ENCODE results near the gene PANX3.

GRCh38 chr11:124605719-124606118, 5.5 kb upstream of the PANX3 start:
- TF ChIP-seq RFX5 (IDR thresholded peaks at IDR 0.05; ENCODE audit: low read depth, low read length): no peak
- TF ChIP-seq, protein P1, sequence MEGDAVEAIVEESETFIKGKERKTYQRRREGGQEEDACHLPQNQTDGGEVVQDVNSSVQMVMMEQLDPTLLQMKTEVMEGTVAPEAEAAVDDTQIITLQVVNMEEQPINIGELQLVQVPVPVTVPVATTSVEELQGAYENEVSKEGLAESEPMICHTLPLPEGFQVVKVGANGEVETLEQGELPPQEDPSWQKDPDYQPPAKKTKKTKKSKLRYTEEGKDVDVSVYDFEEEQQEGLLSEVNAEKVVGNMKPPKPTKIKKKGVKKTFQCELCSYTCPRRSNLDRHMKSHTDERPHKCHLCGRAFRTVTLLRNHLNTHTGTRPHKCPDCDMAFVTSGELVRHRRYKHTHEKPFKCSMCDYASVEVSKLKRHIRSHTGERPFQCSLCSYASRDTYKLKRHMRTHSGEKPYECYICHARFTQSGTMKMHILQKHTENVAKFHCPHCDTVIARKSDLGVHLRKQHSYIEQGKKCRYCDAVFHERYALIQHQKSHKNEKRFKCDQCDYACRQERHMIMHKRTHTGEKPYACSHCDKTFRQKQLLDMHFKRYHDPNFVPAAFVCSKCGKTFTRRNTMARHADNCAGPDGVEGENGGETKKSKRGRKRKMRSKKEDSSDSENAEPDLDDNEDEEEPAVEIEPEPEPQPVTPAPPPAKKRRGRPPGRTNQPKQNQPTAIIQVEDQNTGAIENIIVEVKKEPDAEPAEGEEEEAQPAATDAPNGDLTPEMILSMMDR (conservative IDR thresholded peaks at IDR 0.05; ENCODE audit: low read depth, low read length): no peak
- no peak for TF ChIP-seq POLR2A (IDR thresholded peaks at IDR 0.05; ENCODE audit: low read depth, low read length)
- TF ChIP-seq USF2 (IDR thresholded peaks at IDR 0.05; ENCODE audit: low read depth, low read length): no peak
- TF ChIP-seq, protein P2, sequence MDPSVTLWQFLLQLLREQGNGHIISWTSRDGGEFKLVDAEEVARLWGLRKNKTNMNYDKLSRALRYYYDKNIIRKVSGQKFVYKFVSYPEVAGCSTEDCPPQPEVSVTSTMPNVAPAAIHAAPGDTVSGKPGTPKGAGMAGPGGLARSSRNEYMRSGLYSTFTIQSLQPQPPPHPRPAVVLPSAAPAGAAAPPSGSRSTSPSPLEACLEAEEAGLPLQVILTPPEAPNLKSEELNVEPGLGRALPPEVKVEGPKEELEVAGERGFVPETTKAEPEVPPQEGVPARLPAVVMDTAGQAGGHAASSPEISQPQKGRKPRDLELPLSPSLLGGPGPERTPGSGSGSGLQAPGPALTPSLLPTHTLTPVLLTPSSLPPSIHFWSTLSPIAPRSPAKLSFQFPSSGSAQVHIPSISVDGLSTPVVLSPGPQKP (IDR thresholded peaks at IDR 0.05; ENCODE audit: borderline replicate concordance, low read depth, low read length): no peak
